Transverse colon (tissue), 4 donors: Measurements from ENCODE around the gene ZNRD2. TPM values are rescaled to one million over a fixed set of nuclear protein-coding genes. Genes with fewer than 3 reads are reported as not detected.

ENCODE experiments used
- DNase-seq: peaks from one replicate; pipeline ENCODE4 v3.0.0-alpha.2; 2019
- H3K27ac ChIP-seq, 4 donors: fragments of 200-600 bp; sonication (generic); 2 replicates each; pipeline ENCODE4 v1.5.1; 2016 to 2018; ENCODE audit warnings: inconsistent platforms in 4 of 4
- H3K27me3 ChIP-seq: fragments of 200-600 bp; sonication (generic); 2 replicates; pipeline ENCODE4 v1.5.1; 2017; ENCODE audit warnings: inconsistent platforms
- H3K36me3 ChIP-seq, 4 donors: fragments of 200-600 bp; sonication (generic); 2 replicates each; pipeline ENCODE4 v1.5.1; 2017 to 2019; ENCODE audit warnings: inconsistent platforms in 4 of 4
- H3K4me1 ChIP-seq, 4 donors: fragments of 200-600 bp; sonication (generic); 2 replicates each; pipeline ENCODE4 v1.5.1; 2017 to 2020; ENCODE audit warnings: inconsistent platforms in 4 of 4
- H3K4me3 ChIP-seq, 4 donors: fragments of 200-600 bp; sonication (generic); 1 replicate in 1 of 4; 2 replicates in 3 of 4; pipeline versions ENCODE4 v1.5.1 to v1.6.1; 2017 to 2019; ENCODE audit warnings: inconsistent platforms in 4 of 4
- H3K9me3 ChIP-seq, 2 donors: fragments of 200-600 bp; sonication (generic); 2 replicates each; pipeline ENCODE4 v1.5.1; 2017 to 2019; ENCODE audit warnings: inconsistent platforms in 2 of 2
- EP300 ChIP-seq: sonication (generic); formaldehyde crosslinking; IDR thresholded peaks from one replicate; pipeline ENCODE4 v1.6.1; 2017; ENCODE audit warnings: antibody characterized with exemption, low read depth
- POLR2A ChIP-seq: fragments of 450-650 bp; IDR thresholded peaks from one replicate; pipeline ENCODE4 v1.6.1; 2016; ENCODE audit warnings: antibody characterized with exemption, mild to moderate bottlenecking, moderate library complexity
- POLR2AphosphoS5 ChIP-seq, 3 donors: sonication (generic); formaldehyde crosslinking; IDR thresholded peaks; one replicate each; pipeline ENCODE4 v1.6.1; 2016; ENCODE audit warnings: antibody characterized with exemption in 3 of 3
- WGBS, 2 donors: methylation state at CpG; one replicate each; pipeline ENCODE4 v1.1.5; 2018; ENCODE audit warnings: low coverage in 1 of 2; 5-methylcytosine and 5-hydroxymethylcytosine counted together
- in situ Hi-C, 4 donors: fragments of 200-750 bp; cut with MboI; loops; one replicate each; pipeline versions ENCODE4 v1.15.0 to v1.15.1; 2017; ENCODE audit warnings: low sequenced_read_pairs in 3 of 4, low pct_ligation_motif_present in 1 of 4, low pct_unique_long_range_greater_than_20kb in 1 of 4
- intact Hi-C: fragments of 100-400 bp; cut with DNase I; formaldehyde crosslinking; loops from one replicate; pipeline ENCODE4 v1.15.1; 2023; ENCODE audit warnings: low total_unique reads
- total RNA-seq, 4 donors: library from RNA; depleted of rRNA; stranded (reverse); fragments of >200 nt; gene quantifications; one replicate each; pipeline ENCODE4 v1.1.0, GENCODE V29; 2016
- TF ChIP-seq, protein P1 (sequence below), 5 experiments: fragments of 200-600 bp in 3 of 5; fragments of 450-650 bp in 2 of 5; sonication (generic) in 3 of 5; IDR thresholded peaks; 1 replicate in 2 of 5; 2 replicates in 3 of 5; pipeline ENCODE4 v1.5.1; 2016 to 2017; ENCODE audit warnings: antibody characterized with exemption in 5 of 5, inconsistent platforms in 3 of 5, mild to moderate bottlenecking in 2 of 5, moderate library complexity in 1 of 5

ZNRD2 gene
- total RNA-seq, 4 donors from 2014 or later = 6.4 to 38.4 (median 27.9) TPM

DNA sequence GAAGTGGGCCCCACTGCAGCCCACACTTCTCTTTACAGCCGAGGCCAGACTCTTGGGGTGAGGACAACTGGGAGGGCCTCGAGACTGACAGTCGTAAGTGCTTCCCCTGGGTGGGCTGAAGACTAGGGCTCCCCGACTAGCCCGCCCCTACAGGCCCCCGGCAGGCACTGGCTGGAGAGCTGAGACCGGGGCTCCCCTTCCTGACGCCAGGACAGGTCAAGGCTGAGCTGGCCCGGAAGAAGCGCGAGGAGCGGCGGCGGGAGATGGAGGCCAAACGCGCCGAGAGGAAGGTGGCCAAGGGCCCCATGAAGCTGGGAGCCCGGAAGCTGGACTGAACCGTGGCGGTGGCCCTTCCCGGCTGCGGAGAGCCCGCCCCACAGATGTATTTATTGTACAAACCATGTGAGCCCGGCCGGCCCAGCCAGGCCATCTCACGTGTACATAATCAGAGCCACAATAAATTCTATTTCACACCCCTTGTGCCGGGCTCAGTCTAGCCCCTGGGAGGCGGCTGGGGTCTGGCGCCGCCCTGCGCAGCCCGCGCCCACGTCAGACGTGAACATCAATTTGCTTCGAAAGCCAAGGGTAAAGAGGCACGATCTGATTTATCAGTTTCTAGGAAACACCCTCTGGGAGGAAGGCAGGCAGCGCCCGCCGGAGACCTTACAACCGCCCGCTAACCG lies 31.9 kb upstream of the ZNRD2 start:
- no peak overlapping the region for H3K27ac ChIP-seq
- H3K27me3 ChIP-seq = no peaks in the 10 kb centered on the region
- intact Hi-C loops (loop anchor here (5.0 kb wide), 1 partner anchor 856 kb away; no protein-coding TSS in a partner anchor), in situ Hi-C loops (no loop called here)
- peaks cover 0 to 15% (median 0%) of the 10 kb centered on the region in 4 donors for H3K36me3 ChIP-seq
- no peak for DNase-seq
- no peak overlapping the region for H3K4me3 ChIP-seq
- TF ChIP-seq EP300 (no peak), POLR2A (no peak), POLR2AphosphoS5 (IDR thresholded peaks at IDR 0.05) (no peak)
- TF ChIP-seq, protein P1, sequence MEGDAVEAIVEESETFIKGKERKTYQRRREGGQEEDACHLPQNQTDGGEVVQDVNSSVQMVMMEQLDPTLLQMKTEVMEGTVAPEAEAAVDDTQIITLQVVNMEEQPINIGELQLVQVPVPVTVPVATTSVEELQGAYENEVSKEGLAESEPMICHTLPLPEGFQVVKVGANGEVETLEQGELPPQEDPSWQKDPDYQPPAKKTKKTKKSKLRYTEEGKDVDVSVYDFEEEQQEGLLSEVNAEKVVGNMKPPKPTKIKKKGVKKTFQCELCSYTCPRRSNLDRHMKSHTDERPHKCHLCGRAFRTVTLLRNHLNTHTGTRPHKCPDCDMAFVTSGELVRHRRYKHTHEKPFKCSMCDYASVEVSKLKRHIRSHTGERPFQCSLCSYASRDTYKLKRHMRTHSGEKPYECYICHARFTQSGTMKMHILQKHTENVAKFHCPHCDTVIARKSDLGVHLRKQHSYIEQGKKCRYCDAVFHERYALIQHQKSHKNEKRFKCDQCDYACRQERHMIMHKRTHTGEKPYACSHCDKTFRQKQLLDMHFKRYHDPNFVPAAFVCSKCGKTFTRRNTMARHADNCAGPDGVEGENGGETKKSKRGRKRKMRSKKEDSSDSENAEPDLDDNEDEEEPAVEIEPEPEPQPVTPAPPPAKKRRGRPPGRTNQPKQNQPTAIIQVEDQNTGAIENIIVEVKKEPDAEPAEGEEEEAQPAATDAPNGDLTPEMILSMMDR (IDR thresholded peaks at IDR 0.05) = no peak
- H3K4me1 ChIP-seq = peaks cover 14 to 20% (median 16%) of the 10 kb centered on the region in 4 donors
- H3K9me3 ChIP-seq = no peaks in the 10 kb centered on the region
- 89% methylated on average over 43 of the region's 43 CpGs; no CpG with 5 or more reads in 1 of the 2 donors for WGBS, 2 donors

DNA sequence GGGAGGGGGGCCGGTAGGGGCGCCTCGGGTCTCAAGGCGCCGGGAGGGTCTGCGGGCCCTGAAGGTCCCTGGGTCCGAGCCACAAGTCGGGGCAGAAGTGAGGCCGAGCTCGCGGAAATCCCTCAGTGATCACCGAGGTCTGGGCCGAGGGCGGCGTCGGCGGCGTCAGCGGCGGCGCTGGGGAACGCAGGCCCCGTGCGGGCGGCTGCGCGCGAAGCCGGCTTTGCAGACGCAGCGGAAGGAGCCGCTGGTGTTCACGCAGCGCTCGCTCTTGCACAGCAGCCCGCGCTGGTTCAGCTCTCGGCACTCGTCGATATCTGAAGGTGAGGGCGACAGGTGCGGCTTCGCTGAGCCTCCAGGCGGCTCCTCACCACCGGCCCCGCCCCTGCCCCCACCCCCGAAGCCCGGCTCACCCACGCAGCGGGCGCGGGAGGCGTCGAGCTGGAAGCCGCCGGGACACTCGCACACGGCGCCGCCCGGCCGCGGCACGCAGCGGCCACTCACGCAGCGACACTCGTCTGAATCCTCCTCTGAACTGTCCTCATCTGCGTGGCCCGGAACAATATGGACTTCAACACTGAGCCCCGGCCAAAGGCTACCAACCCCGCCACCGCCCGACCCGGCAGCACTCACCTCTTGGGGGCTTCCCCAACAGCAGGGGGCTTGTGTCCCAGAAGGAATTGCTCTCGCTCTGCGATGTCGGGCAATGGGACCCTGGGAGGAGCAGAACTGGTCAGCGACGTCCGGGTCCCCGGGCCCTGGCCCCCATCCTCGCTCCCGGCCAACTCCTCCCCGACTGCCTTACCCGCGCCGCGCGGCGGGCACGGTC lies 31.1 kb upstream of the ZNRD2 start:
- intact Hi-C loops = loop anchor here (5.0 kb wide), 1 partner anchor 857 kb away; no protein-coding TSS in a partner anchor
- no peaks in the 10 kb centered on the region for H3K27me3 ChIP-seq
- no peak for TF ChIP-seq POLR2AphosphoS5 (IDR thresholded peaks at IDR 0.05)
- TF ChIP-seq EP300 = no peak
- TF ChIP-seq POLR2A = no peak
- TF ChIP-seq, protein P1 (IDR thresholded peaks at IDR 0.05) = no peak
- peaks cover 0 to 12% (median 0%) of the 10 kb centered on the region in 4 donors for H3K36me3 ChIP-seq
- in situ Hi-C loops = no loop called here
- WGBS, 2 donors = 91% methylated on average over 85 of the region's 92 CpGs; no CpG with 5 or more reads in 1 of the 2 donors
- DNase-seq = no peak
- peaks cover 14 to 20% (median 16%) of the 10 kb centered on the region in 4 donors for H3K4me1 ChIP-seq
- peak overlapping the region in 3 of 4 donors; percentile 35 to 48 (median 47) for H3K4me3 ChIP-seq
- H3K9me3 ChIP-seq = no peaks in the 10 kb centered on the region
- peak overlapping the region; percentile 86 to 97 (median 92) for H3K27ac ChIP-seq

DNA sequence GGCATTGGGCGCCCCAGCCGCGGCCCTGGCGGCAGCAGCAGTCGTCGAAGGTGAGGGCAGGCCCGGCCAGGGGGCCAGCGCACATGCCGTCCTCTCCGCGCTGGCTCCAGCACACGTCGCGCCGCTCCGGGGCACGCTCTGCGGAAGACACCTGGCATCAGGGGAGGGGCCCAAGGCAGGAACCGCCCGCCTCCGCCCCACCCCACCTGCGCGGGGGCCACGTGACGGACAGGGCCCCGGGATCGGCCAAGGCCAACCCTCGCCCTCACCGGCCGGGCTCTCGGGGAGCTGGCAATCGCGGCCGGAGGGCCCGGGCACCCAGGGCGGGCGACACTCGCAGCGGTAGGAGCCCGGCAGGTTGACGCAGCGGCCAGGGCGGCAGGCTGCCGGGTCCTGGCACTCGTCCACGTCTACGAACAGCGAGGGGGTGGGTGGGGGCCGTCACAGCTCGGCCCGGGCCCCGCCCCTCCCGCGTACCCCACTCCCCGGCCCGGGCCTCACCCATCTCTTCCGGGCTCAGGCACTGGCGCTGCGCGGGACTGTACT lies 30.5 kb upstream of the ZNRD2 start:
- intact Hi-C loops (loop anchor here (5.0 kb wide), 3 partner anchors 37 to 858 kb away; partner anchors contain the start of gene EHBP1L1), in situ Hi-C loops (loop anchor here in 1 of 4 donors (5.0 kb wide), 1 partner anchor 62 kb away; no protein-coding TSS in a partner anchor)
- Histone ChIP-seq H3K27me3 (no peaks in the 10 kb centered on the region), H3K27ac (peak overlapping the region; percentile 86 to 97 (median 92)), H3K9me3 (no peaks in the 10 kb centered on the region), H3K4me3 (peak overlapping the region; percentile 19 to 48 (median 41)), H3K36me3 (peaks cover 0 to 12% (median 0%) of the 10 kb centered on the region in 4 donors), H3K4me1 (peaks cover 14 to 20% (median 16%) of the 10 kb centered on the region in 4 donors)
- DNase-seq = peak; percentile 89
- 14% methylated on average over 35 of the region's 60 CpGs; no CpG with 5 or more reads in 1 of the 2 donors for WGBS, 2 donors
- TF ChIP-seq POLR2A (peak; percentile 59), EP300 (no peak), POLR2AphosphoS5 (IDR thresholded peaks at IDR 0.05) (peak in 2 of 3 donors; percentile 40 to 83)
- TF ChIP-seq, protein P1 (IDR thresholded peaks at IDR 0.05) = peak in 2 of 5 experiments; percentile 49 to 61
